22Rv1 (cell line): ENCODE data around the gene ITPR2.

Experiments
- ZFX ChIP-seq: fragments of 450-650 bp; IDR thresholded peaks from 2 replicates; pipeline ENCODE4 v1.6.1; 2017; ENCODE audit warnings: antibody characterized with exemption, borderline replicate concordance
- TF ChIP-seq, protein P1 (sequence below): fragments of 450-650 bp; IDR thresholded peaks from 2 replicates; pipeline ENCODE4 v1.5.1; 2017; ENCODE audit warnings: mild to moderate bottlenecking

- TF ChIP-seq, protein P1, sequence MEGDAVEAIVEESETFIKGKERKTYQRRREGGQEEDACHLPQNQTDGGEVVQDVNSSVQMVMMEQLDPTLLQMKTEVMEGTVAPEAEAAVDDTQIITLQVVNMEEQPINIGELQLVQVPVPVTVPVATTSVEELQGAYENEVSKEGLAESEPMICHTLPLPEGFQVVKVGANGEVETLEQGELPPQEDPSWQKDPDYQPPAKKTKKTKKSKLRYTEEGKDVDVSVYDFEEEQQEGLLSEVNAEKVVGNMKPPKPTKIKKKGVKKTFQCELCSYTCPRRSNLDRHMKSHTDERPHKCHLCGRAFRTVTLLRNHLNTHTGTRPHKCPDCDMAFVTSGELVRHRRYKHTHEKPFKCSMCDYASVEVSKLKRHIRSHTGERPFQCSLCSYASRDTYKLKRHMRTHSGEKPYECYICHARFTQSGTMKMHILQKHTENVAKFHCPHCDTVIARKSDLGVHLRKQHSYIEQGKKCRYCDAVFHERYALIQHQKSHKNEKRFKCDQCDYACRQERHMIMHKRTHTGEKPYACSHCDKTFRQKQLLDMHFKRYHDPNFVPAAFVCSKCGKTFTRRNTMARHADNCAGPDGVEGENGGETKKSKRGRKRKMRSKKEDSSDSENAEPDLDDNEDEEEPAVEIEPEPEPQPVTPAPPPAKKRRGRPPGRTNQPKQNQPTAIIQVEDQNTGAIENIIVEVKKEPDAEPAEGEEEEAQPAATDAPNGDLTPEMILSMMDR, result no peak
- no peak for TF ChIP-seq ZFX
Observed at GRCh38 chr12:26740348-26740747, 92.6 kb downstream of the ITPR2 start.
